HEK293 (cell line): Measurements from ENCODE around the gene CCDC13.

Source experiments
- FEZF1 ChIP-seq: fragments of 450-650 bp; formaldehyde crosslinking; IDR thresholded peaks from 2 replicates; pipeline ENCODE4 v1.5.1; 2016; ENCODE audit warnings: missing biosample characterization, missing genetic modification characterization
- KLF7 ChIP-seq: fragments of 450-650 bp; formaldehyde crosslinking; IDR thresholded peaks from 2 replicates; pipeline ENCODE4 v1.5.1; 2016; ENCODE audit warnings: missing biosample characterization, missing genetic modification characterization, borderline replicate concordance
- MEIS1 ChIP-seq: sonication (generic); formaldehyde crosslinking; IDR thresholded peaks from 2 replicates; pipeline ENCODE4 v1.8.1; 2022; ENCODE audit warnings: missing genetic modification reagents, mild to moderate bottlenecking, borderline replicate concordance
- MZF1 ChIP-seq: fragments of 450-650 bp; formaldehyde crosslinking; IDR thresholded peaks from 2 replicates; pipeline ENCODE4 v1.5.1; 2017; ENCODE audit warnings: missing biosample characterization, missing genetic modification characterization, borderline replicate concordance
- SCRT2 ChIP-seq: fragments of 450-650 bp; formaldehyde crosslinking; IDR thresholded peaks from 2 replicates; pipeline ENCODE4 v1.5.1; 2016; ENCODE audit warnings: missing biosample characterization, missing genetic modification characterization
- WT1 ChIP-seq: fragments of 450-650 bp; formaldehyde crosslinking; IDR thresholded peaks from 2 replicates; pipeline ENCODE4 v1.5.1; 2016; ENCODE audit warnings: missing biosample characterization, missing genetic modification characterization
- ZBTB8A ChIP-seq: fragments of 450-650 bp; formaldehyde crosslinking; IDR thresholded peaks from 2 replicates; pipeline ENCODE4 v1.5.1; 2016; ENCODE audit warnings: missing biosample characterization, missing genetic modification characterization
- ZNF114 ChIP-seq: fragments of 450-650 bp; formaldehyde crosslinking; IDR thresholded peaks from 2 replicates; pipeline ENCODE4 v1.5.0; 2017; ENCODE audit warnings: missing biosample characterization, missing genetic modification characterization
- ZNF121 ChIP-seq: fragments of 450-650 bp; formaldehyde crosslinking; IDR thresholded peaks from 2 replicates; pipeline ENCODE4 v1.5.1; 2016; ENCODE audit warnings: missing biosample characterization, missing genetic modification characterization
- ZNF214 ChIP-seq: fragments of 450-650 bp; formaldehyde crosslinking; IDR thresholded peaks from 2 replicates; pipeline ENCODE4 v1.5.1; 2017; ENCODE audit warnings: missing biosample characterization, mild to moderate bottlenecking, missing genetic modification characterization, borderline replicate concordance
- ZNF366 ChIP-seq: fragments of 450-650 bp; formaldehyde crosslinking; conservative IDR thresholded peaks from 2 replicates; pipeline ENCODE4 v1.5.1; 2016; ENCODE audit warnings: missing biosample characterization, missing genetic modification characterization
- ZNF555 ChIP-seq: fragments of 450-650 bp; formaldehyde crosslinking; conservative IDR thresholded peaks from 2 replicates; pipeline ENCODE4 v1.5.1; 2017; ENCODE audit warnings: missing biosample characterization, mild to moderate bottlenecking, missing genetic modification characterization, inconsistent platforms
- ZNF571 ChIP-seq: fragments of 450-650 bp; formaldehyde crosslinking; IDR thresholded peaks from 2 replicates; pipeline ENCODE4 v1.5.0; 2017; ENCODE audit warnings: missing biosample characterization, missing genetic modification characterization
- ZNF654 ChIP-seq: fragments of 450-650 bp; formaldehyde crosslinking; IDR thresholded peaks from 2 replicates; pipeline ENCODE4 v1.5.1; 2016; ENCODE audit warnings: low read depth, missing biosample characterization, missing genetic modification characterization
- ZNF664 ChIP-seq: fragments of 450-650 bp; formaldehyde crosslinking; IDR thresholded peaks from 2 replicates; pipeline ENCODE4 v1.5.1; 2016; ENCODE audit warnings: missing biosample characterization, missing genetic modification characterization
- ZNF707 ChIP-seq: fragments of 450-650 bp; formaldehyde crosslinking; IDR thresholded peaks from 2 replicates; pipeline ENCODE4 v1.5.1; 2016; ENCODE audit warnings: missing biosample characterization, missing genetic modification characterization
- ZNF768 ChIP-seq: fragments of 450-650 bp; formaldehyde crosslinking; IDR thresholded peaks from 2 replicates; pipeline ENCODE4 v1.5.1; 2018; ENCODE audit warnings: missing biosample characterization, mild to moderate bottlenecking, missing genetic modification characterization
- TF ChIP-seq, protein P1 (sequence below): fragments of 450-650 bp; formaldehyde crosslinking; IDR thresholded peaks from 2 replicates; pipeline ENCODE4 v1.5.1; 2016; ENCODE audit warnings: missing biosample characterization, missing genetic modification characterization
- TF ChIP-seq, protein P2 (sequence below): fragments of 450-650 bp; formaldehyde crosslinking; IDR thresholded peaks from 2 replicates; pipeline ENCODE4 v1.5.1; 2016; ENCODE audit warnings: missing biosample characterization, missing genetic modification characterization, borderline replicate concordance
- TF ChIP-seq, protein P3 (sequence below): fragments of 450-650 bp; formaldehyde crosslinking; IDR thresholded peaks from 2 replicates; pipeline ENCODE4 v1.5.1; 2016; ENCODE audit warnings: missing biosample characterization, missing genetic modification characterization
- TF ChIP-seq, protein P4 (sequence below): fragments of 450-650 bp; formaldehyde crosslinking; IDR thresholded peaks from 2 replicates; pipeline ENCODE4 v1.5.1; 2016; ENCODE audit warnings: missing biosample characterization, missing genetic modification characterization, borderline replicate concordance
- TF ChIP-seq, protein P5 (sequence below): fragments of 450-650 bp; IDR thresholded peaks from 2 replicates; pipeline ENCODE4 v1.5.1; 2018; ENCODE audit warnings: missing biosample characterization, missing genetic modification characterization
- TF ChIP-seq, protein P6 (sequence below): fragments of 450-650 bp; formaldehyde crosslinking; IDR thresholded peaks from 2 replicates; pipeline ENCODE4 v1.5.1; 2016; ENCODE audit warnings: missing biosample characterization, missing genetic modification characterization
- TF ChIP-seq, protein P7 (sequence below): fragments of 450-650 bp; formaldehyde crosslinking; IDR thresholded peaks from 2 replicates; pipeline ENCODE4 v1.5.1; 2016; ENCODE audit warnings: missing biosample characterization, missing genetic modification characterization
- TF ChIP-seq, protein P8 (sequence below): fragments of 450-650 bp; formaldehyde crosslinking; IDR thresholded peaks from 2 replicates; pipeline ENCODE4 v1.5.1; 2016; ENCODE audit warnings: missing biosample characterization, missing genetic modification characterization

Gene CCDC13

DNA sequence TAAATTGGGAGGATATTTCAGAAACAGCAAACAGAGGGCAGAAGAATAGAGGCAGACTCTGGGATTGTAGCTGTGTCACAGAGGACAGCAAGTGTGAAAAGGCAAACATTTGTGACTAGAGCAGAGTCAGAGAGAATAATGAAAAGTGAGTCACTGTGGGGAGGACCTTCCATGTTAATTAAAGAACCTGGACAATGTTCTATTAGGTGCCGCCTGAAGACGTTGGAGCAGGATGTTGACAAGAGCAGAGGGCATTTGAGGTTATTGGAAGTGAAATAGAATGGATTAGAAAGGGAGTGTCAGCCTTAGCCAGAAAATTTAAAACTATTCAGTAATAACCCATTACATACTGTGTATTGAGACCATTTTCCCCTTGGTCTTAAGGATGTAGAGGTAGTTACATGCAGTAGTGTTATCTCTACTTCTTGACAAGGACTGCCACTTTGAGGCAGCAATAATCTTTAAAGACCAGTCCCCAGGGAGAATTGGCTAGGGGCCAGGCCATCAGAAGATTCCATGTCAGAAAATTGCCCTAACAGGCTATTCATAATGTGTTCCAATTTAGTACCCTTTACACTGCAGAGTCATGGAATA is 42.0 kb upstream of the CCDC13 start (continued):
- TF ChIP-seq SCRT2 (no peak), ZNF555 (tag by site-specific recombination) (no peak), ZNF366 (peak; percentile 41; the same call in 1 of the 2 replicates), MEIS1 (CRISPR knock-in tag) (no peak), MZF1 (no peak), ZNF664 (no peak), ZNF571 (tag by site-specific recombination) (no peak), ZNF121 (tag by site-specific recombination) (no peak), ZBTB8A (tag by site-specific recombination) (no peak), FEZF1 (tag by site-specific recombination) (peak; percentile 95), ZNF768 (tag by site-specific recombination) (no peak), ZNF114 (no peak), WT1 (peak; percentile 97), ZNF214 (tag by site-specific recombination) (no peak), ZNF707 (tag by site-specific recombination) (no peak), ZNF654 (tag by site-specific recombination) (no peak), KLF7 (no peak)
- TF ChIP-seq, protein P1, sequence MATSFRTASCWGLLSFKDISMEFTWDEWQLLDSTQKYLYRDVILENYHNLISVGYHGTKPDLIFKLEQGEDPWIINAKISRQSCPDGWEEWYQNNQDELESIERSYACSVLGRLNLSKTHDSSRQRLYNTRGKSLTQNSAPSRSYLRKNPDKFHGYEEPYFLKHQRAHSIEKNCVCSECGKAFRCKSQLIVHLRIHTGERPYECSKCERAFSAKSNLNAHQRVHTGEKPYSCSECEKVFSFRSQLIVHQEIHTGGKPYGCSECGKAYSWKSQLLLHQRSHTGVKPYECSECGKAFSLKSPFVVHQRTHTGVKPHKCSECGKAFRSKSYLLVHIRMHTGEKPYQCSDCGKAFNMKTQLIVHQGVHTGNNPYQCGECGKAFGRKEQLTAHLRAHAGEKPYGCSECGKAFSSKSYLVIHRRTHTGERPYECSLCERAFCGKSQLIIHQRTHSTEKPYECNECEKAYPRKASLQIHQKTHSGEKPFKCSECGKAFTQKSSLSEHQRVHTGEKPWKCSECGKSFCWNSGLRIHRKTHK (tag by site-specific recombination), result no peak
- TF ChIP-seq, protein P2, sequence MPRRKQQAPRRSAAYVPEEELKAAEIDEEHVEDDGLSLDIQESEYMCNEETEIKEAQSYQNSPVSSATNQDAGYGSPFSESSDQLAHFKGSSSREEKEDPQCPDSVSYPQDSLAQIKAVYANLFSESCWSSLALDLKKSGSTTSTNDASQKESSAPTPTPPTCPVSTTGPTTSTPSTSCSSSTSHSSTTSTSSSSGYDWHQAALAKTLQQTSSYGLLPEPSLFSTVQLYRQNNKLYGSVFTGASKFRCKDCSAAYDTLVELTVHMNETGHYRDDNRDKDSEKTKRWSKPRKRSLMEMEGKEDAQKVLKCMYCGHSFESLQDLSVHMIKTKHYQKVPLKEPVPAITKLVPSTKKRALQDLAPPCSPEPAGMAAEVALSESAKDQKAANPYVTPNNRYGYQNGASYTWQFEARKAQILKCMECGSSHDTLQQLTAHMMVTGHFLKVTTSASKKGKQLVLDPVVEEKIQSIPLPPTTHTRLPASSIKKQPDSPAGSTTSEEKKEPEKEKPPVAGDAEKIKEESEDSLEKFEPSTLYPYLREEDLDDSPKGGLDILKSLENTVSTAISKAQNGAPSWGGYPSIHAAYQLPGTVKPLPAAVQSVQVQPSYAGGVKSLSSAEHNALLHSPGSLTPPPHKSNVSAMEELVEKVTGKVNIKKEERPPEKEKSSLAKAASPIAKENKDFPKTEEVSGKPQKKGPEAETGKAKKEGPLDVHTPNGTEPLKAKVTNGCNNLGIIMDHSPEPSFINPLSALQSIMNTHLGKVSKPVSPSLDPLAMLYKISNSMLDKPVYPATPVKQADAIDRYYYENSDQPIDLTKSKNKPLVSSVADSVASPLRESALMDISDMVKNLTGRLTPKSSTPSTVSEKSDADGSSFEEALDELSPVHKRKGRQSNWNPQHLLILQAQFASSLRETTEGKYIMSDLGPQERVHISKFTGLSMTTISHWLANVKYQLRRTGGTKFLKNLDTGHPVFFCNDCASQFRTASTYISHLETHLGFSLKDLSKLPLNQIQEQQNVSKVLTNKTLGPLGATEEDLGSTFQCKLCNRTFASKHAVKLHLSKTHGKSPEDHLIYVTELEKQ, result no peak; the same call in 1 of the 2 replicates
- TF ChIP-seq, protein P3, sequence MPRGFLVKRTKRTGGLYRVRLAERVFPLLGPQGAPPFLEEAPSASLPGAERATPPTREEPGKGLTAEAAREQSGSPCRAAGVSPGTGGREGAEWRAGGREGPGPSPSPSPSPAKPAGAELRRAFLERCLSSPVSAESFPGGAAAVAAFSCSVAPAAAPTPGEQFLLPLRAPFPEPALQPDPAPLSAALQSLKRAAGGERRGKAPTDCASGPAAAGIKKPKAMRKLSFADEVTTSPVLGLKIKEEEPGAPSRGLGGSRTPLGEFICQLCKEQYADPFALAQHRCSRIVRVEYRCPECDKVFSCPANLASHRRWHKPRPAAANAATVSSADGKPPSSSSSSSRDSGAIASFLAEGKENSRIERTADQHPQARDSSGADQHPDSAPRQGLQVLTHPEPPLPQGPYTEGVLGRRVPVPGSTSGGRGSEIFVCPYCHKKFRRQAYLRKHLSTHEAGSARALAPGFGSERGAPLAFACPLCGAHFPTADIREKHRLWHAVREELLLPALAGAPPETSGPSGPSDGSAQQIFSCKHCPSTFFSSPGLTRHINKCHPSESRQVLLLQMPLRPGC (tag by site-specific recombination), result peak; percentile 62; the same call in 1 of the 2 replicates
- TF ChIP-seq, protein P4, sequence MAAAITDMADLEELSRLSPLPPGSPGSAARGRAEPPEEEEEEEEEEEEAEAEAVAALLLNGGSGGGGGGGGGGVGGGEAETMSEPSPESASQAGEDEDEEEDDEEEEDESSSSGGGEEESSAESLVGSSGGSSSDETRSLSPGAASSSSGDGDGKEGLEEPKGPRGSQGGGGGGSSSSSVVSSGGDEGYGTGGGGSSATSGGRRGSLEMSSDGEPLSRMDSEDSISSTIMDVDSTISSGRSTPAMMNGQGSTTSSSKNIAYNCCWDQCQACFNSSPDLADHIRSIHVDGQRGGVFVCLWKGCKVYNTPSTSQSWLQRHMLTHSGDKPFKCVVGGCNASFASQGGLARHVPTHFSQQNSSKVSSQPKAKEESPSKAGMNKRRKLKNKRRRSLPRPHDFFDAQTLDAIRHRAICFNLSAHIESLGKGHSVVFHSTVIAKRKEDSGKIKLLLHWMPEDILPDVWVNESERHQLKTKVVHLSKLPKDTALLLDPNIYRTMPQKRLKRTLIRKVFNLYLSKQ (tag by site-specific recombination), result no peak
- TF ChIP-seq, protein P5, sequence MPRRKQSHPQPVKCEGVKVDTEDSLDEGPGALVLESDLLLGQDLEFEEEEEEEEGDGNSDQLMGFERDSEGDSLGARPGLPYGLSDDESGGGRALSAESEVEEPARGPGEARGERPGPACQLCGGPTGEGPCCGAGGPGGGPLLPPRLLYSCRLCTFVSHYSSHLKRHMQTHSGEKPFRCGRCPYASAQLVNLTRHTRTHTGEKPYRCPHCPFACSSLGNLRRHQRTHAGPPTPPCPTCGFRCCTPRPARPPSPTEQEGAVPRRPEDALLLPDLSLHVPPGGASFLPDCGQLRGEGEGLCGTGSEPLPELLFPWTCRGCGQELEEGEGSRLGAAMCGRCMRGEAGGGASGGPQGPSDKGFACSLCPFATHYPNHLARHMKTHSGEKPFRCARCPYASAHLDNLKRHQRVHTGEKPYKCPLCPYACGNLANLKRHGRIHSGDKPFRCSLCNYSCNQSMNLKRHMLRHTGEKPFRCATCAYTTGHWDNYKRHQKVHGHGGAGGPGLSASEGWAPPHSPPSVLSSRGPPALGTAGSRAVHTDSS, result no peak
- TF ChIP-seq, protein P6, sequence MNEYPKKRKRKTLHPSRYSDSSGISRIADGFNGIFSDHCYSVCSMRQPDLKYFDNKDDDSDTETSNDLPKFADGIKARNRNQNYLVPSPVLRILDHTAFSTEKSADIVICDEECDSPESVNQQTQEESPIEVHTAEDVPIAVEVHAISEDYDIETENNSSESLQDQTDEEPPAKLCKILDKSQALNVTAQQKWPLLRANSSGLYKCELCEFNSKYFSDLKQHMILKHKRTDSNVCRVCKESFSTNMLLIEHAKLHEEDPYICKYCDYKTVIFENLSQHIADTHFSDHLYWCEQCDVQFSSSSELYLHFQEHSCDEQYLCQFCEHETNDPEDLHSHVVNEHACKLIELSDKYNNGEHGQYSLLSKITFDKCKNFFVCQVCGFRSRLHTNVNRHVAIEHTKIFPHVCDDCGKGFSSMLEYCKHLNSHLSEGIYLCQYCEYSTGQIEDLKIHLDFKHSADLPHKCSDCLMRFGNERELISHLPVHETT (tag by site-specific recombination), result no peak; the same call in 1 of the 2 replicates
- TF ChIP-seq, protein P7, sequence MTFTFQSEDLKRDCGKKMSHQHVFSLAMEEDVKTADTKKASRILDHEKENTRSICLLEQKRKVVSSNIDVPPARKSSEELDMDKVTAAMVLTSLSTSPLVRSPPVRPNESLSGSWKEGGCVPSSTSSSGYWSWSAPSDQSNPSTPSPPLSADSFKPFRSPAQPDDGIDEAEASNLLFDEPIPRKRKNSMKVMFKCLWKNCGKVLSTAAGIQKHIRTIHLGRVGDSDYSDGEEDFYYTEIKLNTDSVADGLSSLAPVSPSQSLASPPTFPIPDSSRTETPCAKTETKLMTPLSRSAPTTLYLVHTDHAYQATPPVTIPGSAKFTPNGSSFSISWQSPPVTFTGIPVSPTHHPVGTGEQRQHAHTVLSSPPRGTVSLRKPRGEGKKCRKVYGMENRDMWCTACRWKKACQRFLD (tag by site-specific recombination), result no peak
- TF ChIP-seq, protein P8, sequence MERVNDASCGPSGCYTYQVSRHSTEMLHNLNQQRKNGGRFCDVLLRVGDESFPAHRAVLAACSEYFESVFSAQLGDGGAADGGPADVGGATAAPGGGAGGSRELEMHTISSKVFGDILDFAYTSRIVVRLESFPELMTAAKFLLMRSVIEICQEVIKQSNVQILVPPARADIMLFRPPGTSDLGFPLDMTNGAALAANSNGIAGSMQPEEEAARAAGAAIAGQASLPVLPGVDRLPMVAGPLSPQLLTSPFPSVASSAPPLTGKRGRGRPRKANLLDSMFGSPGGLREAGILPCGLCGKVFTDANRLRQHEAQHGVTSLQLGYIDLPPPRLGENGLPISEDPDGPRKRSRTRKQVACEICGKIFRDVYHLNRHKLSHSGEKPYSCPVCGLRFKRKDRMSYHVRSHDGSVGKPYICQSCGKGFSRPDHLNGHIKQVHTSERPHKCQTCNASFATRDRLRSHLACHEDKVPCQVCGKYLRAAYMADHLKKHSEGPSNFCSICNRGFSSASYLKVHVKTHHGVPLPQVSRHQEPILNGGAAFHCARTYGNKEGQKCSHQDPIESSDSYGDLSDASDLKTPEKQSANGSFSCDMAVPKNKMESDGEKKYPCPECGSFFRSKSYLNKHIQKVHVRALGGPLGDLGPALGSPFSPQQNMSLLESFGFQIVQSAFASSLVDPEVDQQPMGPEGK, result no peak; the same call in none of the 2 replicates
